HG03520 (cell line): Measurements from ENCODE around the gene AADACL2.

Experiments
- ATAC-seq: cut with Tn5 transposase; IDR thresholded peaks from one replicate; pipeline ENCODE4 v1.9.1; 2021; ENCODE audit warnings: mild to moderate bottlenecking, moderate library complexity; ENCODE audit not compliant: unreplicated experiment

The AADACL2 gene

GRCh38 chr3:151798466-151798865 is 64.7 kb downstream of the AADACL2 start:
- ATAC-seq, result no peak

- ATAC-seq, result no peak
Observed at GRCh38 chr3:151800431-151800830, 66.7 kb downstream of the AADACL2 start.

GRCh38 chr3:151804267-151804666 is 70.5 kb downstream of the AADACL2 start:
- no peak for ATAC-seq

GRCh38 chr3:151806838-151807237 is 73.1 kb downstream of the AADACL2 start:
- no peak for ATAC-seq
